HCT116 (cell line): ENCODE measurements around the gene MAP3K12.

Source experiments
- ATF3 ChIP-seq: IDR thresholded peaks from 2 replicates; pipeline ENCODE4 v1.6.1; 2012
- CEBPB ChIP-seq: IDR thresholded peaks from 2 replicates; pipeline ENCODE4 v1.6.1; 2012; ENCODE audit warnings: low read depth
- CTCF ChIP-seq, 3 experiments: fragments of 200-600 bp in 1 of 3; sonication (generic) in 1 of 3; IDR thresholded peaks in 2 of 3; conservative IDR thresholded peaks in 1 of 3; 2 replicates each; pipeline ENCODE4 v1.5.1; 2012 to 2017; ENCODE audit warnings: low read depth in 2 of 3, low read length in 2 of 3, antibody characterized with exemption in 1 of 3, borderline replicate concordance in 1 of 3, control low read depth in 1 of 3, mild to moderate bottlenecking in 1 of 3, mixed read lengths in 1 of 3, mixed run types in 1 of 3, moderate library complexity in 1 of 3; ENCODE audit not compliant: insufficient read depth in 1 of 3
- EZH2 ChIP-seq: fragments of 200-600 bp; sonication (generic); IDR thresholded peaks from 2 replicates; pipeline ENCODE4 v1.6.1; 2017; ENCODE audit warnings: antibody characterized with exemption, mixed run types
- EZH2phosphoT487 ChIP-seq: fragments of 200-600 bp; IDR thresholded peaks from 2 replicates; pipeline ENCODE4 v1.6.1; 2018; ENCODE audit warnings: antibody characterized with exemption, borderline replicate concordance
- FOSL1 ChIP-seq: IDR thresholded peaks from 2 replicates; pipeline ENCODE4 v1.6.1; 2012; ENCODE audit warnings: low read depth
- MAX ChIP-seq: IDR thresholded peaks from 2 replicates; pipeline ENCODE4 v1.6.1; 2012
- POLR2A ChIP-seq: IDR thresholded peaks from 2 replicates; pipeline ENCODE4 v1.7.0; 2011; ENCODE audit warnings: borderline replicate concordance; ENCODE audit not compliant: insufficient read depth, insufficient read length; ENCODE audit errors: extremely low read depth
- POLR2AphosphoS5 ChIP-seq: IDR thresholded peaks from 2 replicates; pipeline ENCODE4 v1.6.1; 2011; ENCODE audit warnings: mild to moderate bottlenecking, low read depth, low read length, moderate library complexity
- REST ChIP-seq: IDR thresholded peaks from 2 replicates; pipeline ENCODE4 v1.6.1; 2012; ENCODE audit warnings: low read depth
- SP1 ChIP-seq: IDR thresholded peaks from 2 replicates; pipeline ENCODE4 v1.6.1; 2012; ENCODE audit warnings: low read depth
- SRF ChIP-seq: IDR thresholded peaks from 2 replicates; pipeline ENCODE4 v1.6.1; 2012; ENCODE audit warnings: low read depth
- ZBTB33 ChIP-seq: IDR thresholded peaks from 2 replicates; pipeline ENCODE4 v1.6.1; 2011; ENCODE audit warnings: mild to moderate bottlenecking, low read length, moderate library complexity; ENCODE audit not compliant: insufficient replicate concordance; ENCODE audit errors: extremely low read depth

- no peak for TF ChIP-seq CEBPB
- TF ChIP-seq SP1 = no peak
- no peak for TF ChIP-seq CTCF (IDR thresholded peaks at IDR 0.05 in 2 of 3, conservative IDR thresholded peaks at IDR 0.05 in 1 of 3; ENCODE audit: borderline replicate concordance in 1 of 3, insufficient read depth in 1 of 3, low read depth in 2 of 3, low read length in 2 of 3)
- TF ChIP-seq MAX = no peak
- TF ChIP-seq POLR2AphosphoS5 = no peak
- TF ChIP-seq EZH2phosphoT487 = no peak
- TF ChIP-seq POLR2A = no peak
- TF ChIP-seq REST = no peak
- no peak for TF ChIP-seq ZBTB33
- TF ChIP-seq SRF = no peak
- TF ChIP-seq FOSL1 = no peak
- no peak for TF ChIP-seq EZH2
- no peak for TF ChIP-seq ATF3
Measured at GRCh38 chr12:53516758-53517455, 17.6 kb upstream of the MAP3K12 start.
